Muscle layer of colon (tissue), 2 donors: Measurements from ENCODE around the gene PLEKHB1.

Experiments
- H3K27ac ChIP-seq: one replicate; pipeline ENCODE4 v1.7.0; 2013; ENCODE audit warnings: low read depth, mild to moderate bottlenecking, low read length, moderate library complexity
- H3K27me3 ChIP-seq, 2 donors: one replicate each; pipeline ENCODE4 v1.7.0; 2013; ENCODE audit warnings: low read length in 2 of 2, mild to moderate bottlenecking in 2 of 2; ENCODE audit not compliant: insufficient read depth in 2 of 2, control insufficient read depth in 1 of 2
- H3K36me3 ChIP-seq: one replicate; pipeline ENCODE4 v1.7.0; 2013; ENCODE audit warnings: mild to moderate bottlenecking, low read length; ENCODE audit not compliant: insufficient read depth
- H3K4me1 ChIP-seq: one replicate; pipeline ENCODE4 v1.7.0; 2013; ENCODE audit warnings: mild to moderate bottlenecking, low read length; ENCODE audit not compliant: insufficient read depth
- H3K4me3 ChIP-seq, 2 donors: one replicate each; pipeline ENCODE4 v1.7.0; 2013; ENCODE audit warnings: low read length in 2 of 2, low read depth in 1 of 2, mild to moderate bottlenecking in 1 of 2, moderate library complexity in 1 of 2
- H3K9ac ChIP-seq: one replicate; pipeline ENCODE4 v1.7.0; 2013; ENCODE audit warnings: low read length
- H3K9me3 ChIP-seq: one replicate; pipeline ENCODE4 v1.7.0; 2013; ENCODE audit warnings: mild to moderate bottlenecking, low read length
- donor health status: abdominal sarcoma.
- donor health status: Adenocarcinoma of cecum.

Gene PLEKHB1

GRCh38 chr11:73705053-73705452 is 58.7 kb downstream of the PLEKHB1 start:
- H3K27ac ChIP-seq, result no peak overlapping the region
- H3K9ac ChIP-seq, result no peak overlapping the region
- H3K36me3 ChIP-seq, result peaks cover 18% of the 10 kb centered on the region
- H3K4me1 ChIP-seq, result no peaks in the 10 kb centered on the region
- no peak overlapping the region for H3K4me3 ChIP-seq
- H3K27me3 ChIP-seq, result no peaks in the 10 kb centered on the region
- no peaks in the 10 kb centered on the region for H3K9me3 ChIP-seq

- peaks cover 5% of the 10 kb centered on the region for H3K36me3 ChIP-seq
- no peaks in the 10 kb centered on the region for H3K9me3 ChIP-seq
- no peak overlapping the region for H3K27ac ChIP-seq
- H3K9ac ChIP-seq, result no peak overlapping the region
- no peak overlapping the region for H3K4me3 ChIP-seq
- H3K27me3 ChIP-seq, result no peaks in the 10 kb centered on the region
- no peaks in the 10 kb centered on the region for H3K4me1 ChIP-seq
Observed at GRCh38 chr11:73710964-73711363, 64.6 kb downstream of the PLEKHB1 start.
